ENCODE results near the gene PI4KA.
"Not testable (repeated sequence)": the region's sequence is repeated elsewhere in the genome, so short reads cannot be mapped to it uniquely, and the experiment has no call there.

The PI4KA gene

GRCh38 chr22:20662524-20663036, 196.0 kb downstream of the PI4KA start:
- DNase-seq = not testable (repeated sequence)

GRCh38 chr22:20661473-20661872, 197.1 kb downstream of the PI4KA start:
- DNase-seq = no peak

GRCh38 chr22:20660441-20661054, 198.1 kb downstream of the PI4KA start:
- no peak for DNase-seq

- DNase-seq = no peak
These were observed 198.7 kb downstream of the PI4KA start for GRCh38 chr22:20659920-20660319.

GRCh38 chr22:20659258-20659657, 199.4 kb downstream of the PI4KA start:
- no peak for DNase-seq

GRCh38 chr22:20658433-20659222, 200.0 kb downstream of the PI4KA start:
- no peak for DNase-seq

GRCh38 chr22:20657963-20658362, 200.6 kb downstream of the PI4KA start:
- no peak for DNase-seq
